MV-4-11 (cell line): ENCODE measurements around the gene ABTB2.
A peak's percentile ranks its signal among the peaks of the same experiment; 100 is the strongest.

ENCODE experiments used
- DNase-seq: peaks from one replicate; lab custom pipeline; 2025; lab: John Stamatoyannopoulos, UW

ABTB2 gene

GRCh38 chr11:34360046-34360445 is 2.2 kb upstream of the ABTB2 start:
- no peak for DNase-seq

- DNase-seq, result no peak
Observed at GRCh38 chr11:34359548-34359891, 1.7 kb upstream of the ABTB2 start.

GRCh38 chr11:34358728-34359547 is 1.1 kb upstream of the ABTB2 start:
- DNase-seq, result peak; percentile 71

GRCh38 chr11:34358258-34358727 is 483 bp upstream of the ABTB2 start:
- no peak for DNase-seq

GRCh38 chr11:34356913-34357700 is 703 bp downstream of the ABTB2 start:
- DNase-seq, result peak; percentile 42

- no peak for DNase-seq
Observed at GRCh38 chr11:34356576-34356912, 1.3 kb downstream of the ABTB2 start.

GRCh38 chr11:34356130-34356529 is 1.7 kb downstream of the ABTB2 start:
- no peak for DNase-seq

GRCh38 chr11:34355726-34356125 is 2.1 kb downstream of the ABTB2 start:
- no peak for DNase-seq

GRCh38 chr11:34354782-34355181 is 3.0 kb downstream of the ABTB2 start:
- no peak for DNase-seq

GRCh38 chr11:34353881-34354280 is 3.9 kb downstream of the ABTB2 start:
- DNase-seq, result no peak

- DNase-seq, result no peak
Observed at GRCh38 chr11:34351687-34352469, 5.9 kb downstream of the ABTB2 start.

GRCh38 chr11:34351051-34351450 is 6.8 kb downstream of the ABTB2 start:
- no peak for DNase-seq

GRCh38 chr11:34349882-34350281 is 7.9 kb downstream of the ABTB2 start:
- DNase-seq, result no peak

- DNase-seq, result no peak
Observed at GRCh38 chr11:34348919-34349318, 8.9 kb downstream of the ABTB2 start.

GRCh38 chr11:34348096-34348495 is 9.7 kb downstream of the ABTB2 start:
- no peak for DNase-seq

- DNase-seq, result no peak
Observed at GRCh38 chr11:34346551-34346950, 11.3 kb downstream of the ABTB2 start.

GRCh38 chr11:34345991-34346480 is 11.8 kb downstream of the ABTB2 start:
- no peak for DNase-seq

- no peak for DNase-seq
Observed at GRCh38 chr11:34345540-34345876, 12.3 kb downstream of the ABTB2 start.

- peak; percentile 68 for DNase-seq
Observed at GRCh38 chr11:34344768-34345539, 12.9 kb downstream of the ABTB2 start.

GRCh38 chr11:34344410-34344767 is 13.4 kb downstream of the ABTB2 start:
- no peak for DNase-seq

GRCh38 chr11:34343686-34344085 is 14.1 kb downstream of the ABTB2 start:
- no peak for DNase-seq

GRCh38 chr11:34343153-34343552 is 14.7 kb downstream of the ABTB2 start:
- DNase-seq, result no peak
